B cell (primary cell): ENCODE measurements around the gene ING5. TPM values are rescaled to one million over a fixed set of nuclear protein-coding genes. Genes with fewer than 3 reads are reported as not detected.

Experiments
- ATAC-seq: fragments of 200-7000 bp; cut with Tn5 transposase; one replicate; pipeline ENCODE4 v1.10.0; 2021; ENCODE audit warnings: low read depth, mild to moderate bottlenecking, moderate number of reproducible peaks, moderate library complexity
- CTCF ChIA-PET: fragments of 350-600 bp; sonication (Branson Sonifier 250); formaldehyde crosslinking; loops from one replicate; lab custom pipeline; 2021; ENCODE audit warnings: antibody characterized with exemption, inconsistent platforms; lab: Charles Lee
- POLR2A ChIA-PET: fragments of 350-600 bp; sonication (Branson Sonifier 250); formaldehyde crosslinking; loops from one replicate; lab custom pipeline; 2021; ENCODE audit warnings: antibody characterized with exemption; lab: Charles Lee
- DNase-seq: peaks from one replicate; pipeline ENCODE4 v3.0.0; 2013
- H2AFZ ChIP-seq: 2 replicates; pipeline ENCODE4 v1.6.1; 2012; ENCODE audit warnings: mild to moderate bottlenecking, low read depth, low read length; ENCODE audit not compliant: insufficient read depth, poor library complexity, severe bottlenecking
- H3K27ac ChIP-seq, 2 donors: 1 replicate in 1 of 2; 2 replicates in 1 of 2; pipeline ENCODE4 v1.5.1; 2012 to 2013; ENCODE audit warnings: low read length in 2 of 2, mild to moderate bottlenecking in 2 of 2, moderate library complexity in 1 of 2
- H3K27me3 ChIP-seq, 4 experiments: fragments of 200-600 bp in 1 of 4; sonication (generic) in 1 of 4; replicated peaks in 1 of 4; 1 replicate in 2 of 4; 2 replicates in 2 of 4; pipeline versions ENCODE4 v1.6.1 to v1.7.0; 2013 to 2016; ENCODE audit warnings: low read length in 3 of 4, mild to moderate bottlenecking in 2 of 4, mixed read lengths in 1 of 4, moderate library complexity in 1 of 4; ENCODE audit not compliant: insufficient read depth in 4 of 4, control insufficient read depth in 3 of 4; ENCODE audit errors: control extremely low read depth in 1 of 4
- H3K36me3 ChIP-seq, 2 experiments: replicated peaks in 1 of 2; 1 replicate in 1 of 2; 2 replicates in 1 of 2; pipeline versions ENCODE4 v1.6.1 to v1.7.1; 2013; ENCODE audit warnings: low read length in 1 of 2; ENCODE audit not compliant: insufficient read depth in 2 of 2, control insufficient read depth in 1 of 2; ENCODE audit errors: control extremely low read depth in 1 of 2, extremely low read depth in 1 of 2
- H3K4me1 ChIP-seq, 2 donors: fragments of 200-600 bp in 1 of 2; sonication (generic) in 1 of 2; 1 replicate in 1 of 2; 2 replicates in 1 of 2; pipeline versions ENCODE4 v1.5.1 to v1.6.1; 2013 to 2017; ENCODE audit warnings: low read length in 2 of 2; ENCODE audit not compliant: control insufficient read depth in 2 of 2, insufficient read depth in 2 of 2
- H3K4me2 ChIP-seq: replicated peaks from 2 replicates; pipeline ENCODE3; 2012; ENCODE audit warnings: mild to moderate bottlenecking, low read depth, low read length; ENCODE audit not compliant: poor library complexity, severe bottlenecking
- H3K4me3 ChIP-seq, 5 experiments: fragments of 200-600 bp in 1 of 5; sonication (generic) in 1 of 5; 1 replicate in 3 of 5; 2 replicates in 2 of 5; pipeline versions ENCODE4 v1.5.1 to v1.7.0; 2011 to 2016; ENCODE audit warnings: low read length in 4 of 5, mild to moderate bottlenecking in 4 of 5, low read depth in 2 of 5, control low read depth in 1 of 5, moderate library complexity in 1 of 5; ENCODE audit not compliant: insufficient read depth in 1 of 5; ENCODE audit errors: control extremely low read depth in 1 of 5, extremely low read depth in 1 of 5
- H3K79me2 ChIP-seq: fragments of 200-600 bp; sonication (generic); one replicate; pipeline ENCODE4 v1.6.0; 2016; ENCODE audit warnings: low read length; ENCODE audit not compliant: control insufficient read depth, insufficient read depth
- H3K9ac ChIP-seq: fragments of 200-600 bp; sonication (generic); 2 replicates; pipeline ENCODE4 v1.6.1; 2017; ENCODE audit warnings: mild to moderate bottlenecking, low read length, moderate library complexity
- H3K9me3 ChIP-seq, 3 donors: one replicate each; pipeline versions ENCODE4 v1.6.1 to v1.7.1; 2013; ENCODE audit warnings: low read length in 2 of 3; ENCODE audit not compliant: control insufficient read depth in 2 of 3, insufficient read depth in 1 of 3; ENCODE audit errors: control extremely low read depth in 1 of 3
- H4K20me1 ChIP-seq: 2 replicates; pipeline ENCODE4 v1.6.0; 2012; ENCODE audit warnings: mild to moderate bottlenecking, low read length; ENCODE audit not compliant: insufficient read depth, control insufficient read depth, poor library complexity, severe bottlenecking
- H3K27ac Mint-ChIP-seq: one replicate; pipeline ENCODE4 v1.8.0; 2021; ENCODE audit warnings: mixed read lengths
- H3K27me3 Mint-ChIP-seq: one replicate; pipeline ENCODE4 v1.8.0; 2021; ENCODE audit warnings: mixed read lengths
- H3K4me1 Mint-ChIP-seq: one replicate; pipeline ENCODE4 v1.8.0; 2021; ENCODE audit warnings: mixed read lengths
- H3K4me3 Mint-ChIP-seq: one replicate; pipeline ENCODE4 v1.8.0; 2021; ENCODE audit warnings: mixed read lengths
- H3K9me3 Mint-ChIP-seq: one replicate; pipeline ENCODE4 v1.8.0; 2022; ENCODE audit warnings: mixed read lengths; ENCODE audit not compliant: insufficient read depth
- EZH2 ChIP-seq: IDR thresholded peaks from 2 replicates; pipeline ENCODE4 v1.6.1; 2012; ENCODE audit warnings: borderline replicate concordance, low read depth, mild to moderate bottlenecking, moderate library complexity, low read length; ENCODE audit not compliant: insufficient read depth, poor library complexity, severe bottlenecking
- WGBS: methylation state at CpG from one replicate; pipeline ENCODE4 v1.1.5; 2013; ENCODE audit warnings: missing lambda C conversion rate; ENCODE audit not compliant: insufficient coverage; 5-methylcytosine and 5-hydroxymethylcytosine counted together
- intact Hi-C: fragments of 100-400 bp; cut with micrococcal nuclease; formaldehyde crosslinking; loops from one replicate; pipeline ENCODE4 v1.10.0; 2022
- polyA plus RNA-seq: library from polyadenylated mRNA; depleted of rRNA; stranded (reverse); fragments of >200 nt; gene quantifications from 2 replicates; pipeline ENCODE4 v1.2.3, GENCODE V29; 2012
- total RNA-seq, 2 donors: library from RNA; stranded (reverse); fragments of 120-200 nt in 1 of 2; gene quantifications; 1 replicate in 1 of 2; 2 replicates in 1 of 2; pipeline versions ENCODE4 v1.2.3 to v1.2.4, GENCODE V29; 2013 to 2022
- TF ChIP-seq, protein P1 (sequence below): fragments of 200-600 bp; IDR thresholded peaks from one replicate; pipeline ENCODE4 v1.8.0; 2022; ENCODE audit warnings: antibody characterized with exemption, mild to moderate bottlenecking

ING5 gene
- total and polyA plus RNA-seq, 2 donors (not counting 1 experiment from before 2014, with no cell fraction given) = 70.7 to 82.9 TPM

DNA sequence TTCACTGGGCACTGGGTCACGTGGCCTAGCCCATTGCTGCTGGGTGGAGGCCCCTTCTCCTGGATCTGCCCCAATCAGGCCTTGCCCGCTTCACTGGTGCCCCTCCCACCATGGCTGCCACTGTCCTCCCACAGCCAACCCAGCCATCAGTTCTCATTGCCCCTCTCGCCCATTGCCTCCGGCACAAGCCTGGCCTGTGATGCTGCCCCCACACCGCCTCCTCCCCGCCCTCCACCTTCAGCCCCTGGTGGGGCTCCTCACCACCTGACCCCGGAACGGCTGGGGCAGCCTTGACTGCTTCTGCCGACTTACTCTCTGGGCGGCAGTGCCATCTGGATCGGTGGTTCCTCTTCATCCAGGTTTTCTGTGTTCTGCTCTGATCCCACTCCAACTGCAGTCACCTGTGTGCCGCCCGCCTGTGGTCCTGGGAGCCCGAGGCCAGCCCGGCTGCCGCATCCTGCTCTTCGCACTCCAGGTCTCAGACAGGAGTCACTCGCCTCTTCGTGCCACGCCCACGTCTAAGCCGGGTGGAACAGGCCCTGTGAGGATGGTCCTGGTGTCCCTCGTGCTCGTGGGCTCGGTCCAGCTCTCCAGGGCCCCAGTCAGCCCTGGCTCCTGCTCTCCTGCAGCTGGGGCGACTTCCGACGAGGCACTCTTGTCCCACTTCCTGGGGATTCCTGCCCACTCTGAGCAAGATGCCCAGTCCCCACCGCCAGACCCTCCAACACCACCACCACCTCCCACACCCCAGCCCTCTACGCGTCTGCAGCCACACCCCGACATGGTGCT lies 46.8 kb downstream of the ING5 start:
- no peak for DNase-seq
- no peaks in the 10 kb centered on the region for H4K20me1 ChIP-seq
- H3K9me3 ChIP-seq = no peaks in the 10 kb centered on the region
- ATAC-seq = no peak
- no peaks in the 10 kb centered on the region for H3K4me1 ChIP-seq
- H3K27me3 ChIP-seq = no peaks in the 10 kb centered on the region
- H3K4me2 ChIP-seq = no peak overlapping the region
- no peak overlapping the region for H3K9ac ChIP-seq
- Mint-ChIP-seq H3K4me3 (no peak overlapping the region), H3K27ac (no peak overlapping the region), H3K4me1 (no peaks in the 10 kb centered on the region), H3K27me3 (no peaks in the 10 kb centered on the region), H3K9me3 (no peaks in the 10 kb centered on the region)
- no peak for TF ChIP-seq EZH2
- TF ChIP-seq, protein P1, sequence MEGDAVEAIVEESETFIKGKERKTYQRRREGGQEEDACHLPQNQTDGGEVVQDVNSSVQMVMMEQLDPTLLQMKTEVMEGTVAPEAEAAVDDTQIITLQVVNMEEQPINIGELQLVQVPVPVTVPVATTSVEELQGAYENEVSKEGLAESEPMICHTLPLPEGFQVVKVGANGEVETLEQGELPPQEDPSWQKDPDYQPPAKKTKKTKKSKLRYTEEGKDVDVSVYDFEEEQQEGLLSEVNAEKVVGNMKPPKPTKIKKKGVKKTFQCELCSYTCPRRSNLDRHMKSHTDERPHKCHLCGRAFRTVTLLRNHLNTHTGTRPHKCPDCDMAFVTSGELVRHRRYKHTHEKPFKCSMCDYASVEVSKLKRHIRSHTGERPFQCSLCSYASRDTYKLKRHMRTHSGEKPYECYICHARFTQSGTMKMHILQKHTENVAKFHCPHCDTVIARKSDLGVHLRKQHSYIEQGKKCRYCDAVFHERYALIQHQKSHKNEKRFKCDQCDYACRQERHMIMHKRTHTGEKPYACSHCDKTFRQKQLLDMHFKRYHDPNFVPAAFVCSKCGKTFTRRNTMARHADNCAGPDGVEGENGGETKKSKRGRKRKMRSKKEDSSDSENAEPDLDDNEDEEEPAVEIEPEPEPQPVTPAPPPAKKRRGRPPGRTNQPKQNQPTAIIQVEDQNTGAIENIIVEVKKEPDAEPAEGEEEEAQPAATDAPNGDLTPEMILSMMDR = no peak
- CTCF ChIA-PET = no interaction called here
- POLR2A ChIA-PET = no interaction called here
- H3K36me3 ChIP-seq = peaks cover 0 to 22% of the 10 kb centered on the region in 2 experiments
- 92% methylated on average over 32 of the region's 32 CpGs for WGBS
- H3K27ac ChIP-seq = no peak overlapping the region
- no peak overlapping the region for H2AFZ ChIP-seq
- intact Hi-C loops = no loop called here
- peaks cover under 1% of the 10 kb centered on the region for H3K79me2 ChIP-seq
- H3K4me3 ChIP-seq = no peak overlapping the region

DNA sequence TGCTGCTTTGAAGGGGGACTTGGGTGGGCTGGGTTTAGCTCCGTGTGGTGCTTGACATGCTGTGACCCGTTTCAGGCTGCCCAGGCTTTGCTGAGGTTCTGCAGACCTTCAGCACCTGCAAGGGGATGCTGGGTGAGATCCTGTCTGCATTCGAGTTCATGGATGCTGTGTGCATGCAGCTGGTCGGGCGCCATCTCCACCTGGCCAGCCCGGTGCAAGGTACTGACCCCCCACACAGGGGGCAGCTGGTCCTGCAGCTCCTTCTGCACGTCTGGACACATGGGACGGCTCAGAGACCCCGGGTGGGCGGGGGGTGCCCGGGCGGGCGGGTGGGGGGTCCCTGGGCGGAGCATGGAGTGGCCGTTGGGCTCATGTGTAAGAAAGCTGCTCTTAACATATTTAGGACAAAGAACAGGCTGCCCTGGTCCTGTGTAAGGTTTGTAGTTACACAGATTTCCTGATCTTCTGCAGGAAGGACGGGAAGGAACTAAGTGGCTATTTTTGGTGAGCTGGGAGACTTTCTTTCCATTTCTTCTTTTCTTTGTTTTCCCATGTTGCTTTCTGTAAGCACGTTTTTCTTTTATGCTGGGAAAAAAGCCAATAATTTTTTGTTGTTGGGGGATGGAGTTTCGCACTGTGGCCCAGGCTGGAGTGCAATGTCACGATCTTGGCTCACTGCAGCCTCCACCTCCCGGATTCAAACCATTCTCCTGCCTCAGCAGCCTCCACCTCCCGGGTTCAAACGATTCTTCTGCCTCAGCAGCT lies 48.4 kb downstream of the ING5 start:
- ChIA-PET CTCF (no interaction called here), POLR2A (no interaction called here)
- no peaks in the 10 kb centered on the region for H3K9me3 Mint-ChIP-seq
- no peak overlapping the region for H3K4me3 ChIP-seq
- no peaks in the 10 kb centered on the region for H3K9me3 ChIP-seq
- H3K4me2 ChIP-seq = no peak overlapping the region
- DNase-seq = no peak
- no peaks in the 10 kb centered on the region for H3K27me3 Mint-ChIP-seq
- H2AFZ ChIP-seq = no peak overlapping the region
- H3K9ac ChIP-seq = no peak overlapping the region
- ATAC-seq = no peak
- no peak overlapping the region for H3K4me3 Mint-ChIP-seq
- TF ChIP-seq, protein P1 = no peak
- no peak for TF ChIP-seq EZH2
- intact Hi-C loops = no loop called here
- H3K27me3 ChIP-seq = no peaks in the 10 kb centered on the region
- no peaks in the 10 kb centered on the region for H3K4me1 Mint-ChIP-seq
- 82% methylated on average over 8 of the region's 22 CpGs for WGBS
- peaks cover 3% of the 10 kb centered on the region for H3K79me2 ChIP-seq
- H3K27ac ChIP-seq = no peak overlapping the region
- peaks cover 0 to 11% of the 10 kb centered on the region in 2 experiments for H3K36me3 ChIP-seq
- no peaks in the 10 kb centered on the region for H4K20me1 ChIP-seq
- no peaks in the 10 kb centered on the region for H3K4me1 ChIP-seq
- no peak overlapping the region for H3K27ac Mint-ChIP-seq
